Keratinocyte (primary cell): ENCODE results near the gene ZNF385A. TPM values are rescaled to one million over a fixed set of nuclear protein-coding genes. Genes with fewer than 3 reads are reported as not detected.

ENCODE experiments used
- DNase-seq: peaks from one replicate; pipeline ENCODE4 v3.0.0-alpha.2; 2011; ENCODE audit warnings: low read depth, missing footprints, low spot score
- FAIRE-seq: peaks from 2 replicates; lab custom pipeline; 2011; peaks lifted over from hg19 to GRCh38; lab: Jason Lieb, UNC
- H2AFZ ChIP-seq: 2 replicates; pipeline ENCODE4 v1.6.0; 2012; ENCODE audit warnings: low read length, control low read depth, inconsistent platforms; ENCODE audit not compliant: control insufficient read depth
- H3K27ac ChIP-seq: 2 replicates; pipeline ENCODE4 v1.5.1; 2011; ENCODE audit warnings: low read length; ENCODE audit not compliant: control insufficient read depth, insufficient read depth
- H3K27me3 ChIP-seq: 3 replicates; pipeline ENCODE4 v1.6.0; 2011; ENCODE audit warnings: low read length; ENCODE audit not compliant: control insufficient read depth, insufficient read depth; ENCODE audit errors: extremely low read depth
- H3K36me3 ChIP-seq, 2 experiments: 2 replicates in 1 of 2; 3 replicates in 1 of 2; pipeline ENCODE4 v1.5.1; 2011; ENCODE audit warnings: low read length in 2 of 2, mild to moderate bottlenecking in 1 of 2; ENCODE audit not compliant: control insufficient read depth in 2 of 2, insufficient read depth in 2 of 2; ENCODE audit errors: extremely low read depth in 1 of 2
- H3K4me1 ChIP-seq: 3 replicates; pipeline ENCODE4 v1.5.1; 2011; ENCODE audit warnings: low read length; ENCODE audit not compliant: control insufficient read depth, insufficient read depth; ENCODE audit errors: extremely low read depth
- H3K4me2 ChIP-seq: 3 replicates; pipeline ENCODE4 v1.6.0; 2011; ENCODE audit warnings: low read depth, low read length; ENCODE audit not compliant: control insufficient read depth, insufficient read depth; ENCODE audit errors: extremely low read depth
- H3K4me3 ChIP-seq, 3 experiments: fragments of 200-600 bp in 1 of 3; sonication (generic) in 1 of 3; 2 replicates in 2 of 3; 3 replicates in 1 of 3; pipeline ENCODE4 v1.5.1; 2011 to 2016; ENCODE audit warnings: low read length in 3 of 3, mild to moderate bottlenecking in 3 of 3, control low read depth in 2 of 3, inconsistent platforms in 1 of 3, low read depth in 1 of 3, mixed read lengths in 1 of 3, mixed run types in 1 of 3, moderate library complexity in 1 of 3; ENCODE audit not compliant: control insufficient read depth in 2 of 3, insufficient read depth in 2 of 3; ENCODE audit errors: extremely low read depth in 1 of 3
- H3K79me2 ChIP-seq: 2 replicates; pipeline ENCODE4 v1.6.0; 2012; ENCODE audit warnings: low read length; ENCODE audit not compliant: control insufficient read depth, insufficient read depth
- H3K9ac ChIP-seq: 3 replicates; pipeline ENCODE4 v1.6.0; 2011; ENCODE audit warnings: low read length; ENCODE audit not compliant: control insufficient read depth, insufficient read depth; ENCODE audit errors: extremely low read depth
- H3K9me1 ChIP-seq: 3 replicates; pipeline ENCODE4 v1.6.0; 2011; ENCODE audit warnings: low read length; ENCODE audit not compliant: control insufficient read depth, insufficient read depth; ENCODE audit errors: extremely low read depth
- H3K9me3 ChIP-seq: 2 replicates; pipeline ENCODE4 v1.5.1; 2012; ENCODE audit warnings: low read depth, low read length; ENCODE audit not compliant: control insufficient read depth
- H4K20me1 ChIP-seq: 3 replicates; pipeline ENCODE4 v1.6.0; 2011; ENCODE audit warnings: low read length; ENCODE audit not compliant: control insufficient read depth, insufficient read depth; ENCODE audit errors: extremely low read depth
- CTCF ChIP-seq, 3 experiments: IDR thresholded peaks in 1 of 3; conservative IDR thresholded peaks in 1 of 3; optimal IDR thresholded peaks in 1 of 3; 2 replicates in 2 of 3; 3 replicates in 1 of 3; pipeline versions ENCODE3 to v1.5.1; 2011; ENCODE audit warnings: low read length in 3 of 3, mild to moderate bottlenecking in 3 of 3, moderate library complexity in 2 of 3, control low read depth in 1 of 3, inconsistent platforms in 1 of 3; ENCODE audit not compliant: insufficient read depth in 2 of 3; ENCODE audit errors: extremely low read depth in 1 of 3
- EZH2 ChIP-seq: IDR thresholded peaks from one replicate; pipeline ENCODE4 v1.6.1; 2012; ENCODE audit warnings: inconsistent platforms, mild to moderate bottlenecking, low read length, moderate library complexity
- dilution Hi-C: fragments of 300-500 bp; cut with MboI; formaldehyde crosslinking; loops from one replicate; pipeline ENCODE4 v1.7.0; 2020; ENCODE audit warnings: low sequenced_read_pairs; ENCODE audit not compliant: extremely low pct_ligation_motif_present
- polyA plus RNA-seq, 5 experiments: library from polyadenylated mRNA; depleted of rRNA in 3 of 5; stranded (reverse) in 3 of 5; stranded (forward) in 1 of 5; unstranded in 1 of 5; fragments of >200 nt; gene quantifications; 1 replicate in 1 of 5; 2 replicates in 3 of 5; 3 replicates in 1 of 5; pipeline versions ENCODE4 v1.2.1 to v1.2.3, GENCODE V29; 2011 to 2012; ENCODE audit warnings: missing spikeins in 2 of 5, low read depth in 1 of 5, low replicate concordance in 1 of 5

ZNF385A gene
- polyA plus RNA-seq, 1 donor (not counting 4 experiments of a cell fraction or from before 2014, with no cell fraction given), result 11.4 TPM

GRCh38 chr12:54358191-54358944 lies 26.2 kb downstream of the ZNF385A start:
- no peaks in the 10 kb centered on the region for H3K9me1 ChIP-seq
- no peaks in the 10 kb centered on the region for H3K9me3 ChIP-seq
- dilution Hi-C loops, result no loop called here
- H2AFZ ChIP-seq, result peak overlapping the region; percentile 92
- TF ChIP-seq CTCF (optimal IDR thresholded peaks at IDR 0.05 in 1 of 3, IDR thresholded peaks at IDR 0.05 in 1 of 3, conservative IDR thresholded peaks at IDR 0.05 in 1 of 3; ENCODE audit: extremely low read depth in 1 of 3, insufficient read depth in 2 of 3, low read length in 3 of 3) (no peak), EZH2 (no peak)
- no peak for FAIRE-seq
- DNase-seq, result no peak
- H4K20me1 ChIP-seq, result no peaks in the 10 kb centered on the region
- peak overlapping the region; percentile 98 for H3K9ac ChIP-seq
- H3K36me3 ChIP-seq, result no peaks in the 10 kb centered on the region
- no peaks in the 10 kb centered on the region for H3K27me3 ChIP-seq
- peak overlapping the region; percentile 100 for H3K4me2 ChIP-seq
- peaks cover 25% of the 10 kb centered on the region for H3K4me1 ChIP-seq
- peak overlapping the region; percentile 48 to 92 (median 88) for H3K4me3 ChIP-seq
- H3K27ac ChIP-seq, result peak overlapping the region; percentile 93
- no peaks in the 10 kb centered on the region for H3K79me2 ChIP-seq

GRCh38 chr12:54357506-54358190 lies 26.9 kb downstream of the ZNF385A start:
- Histone ChIP-seq H3K27me3 (no peaks in the 10 kb centered on the region), H3K4me1 (peaks cover 25% of the 10 kb centered on the region), H2AFZ (no peak overlapping the region), H3K27ac (no peak overlapping the region), H3K9me1 (no peaks in the 10 kb centered on the region), H3K9ac (peak overlapping the region; percentile 98), H3K36me3 (no peaks in the 10 kb centered on the region), H4K20me1 (no peaks in the 10 kb centered on the region), H3K4me2 (peak overlapping the region; percentile 100), H3K79me2 (no peaks in the 10 kb centered on the region), H3K4me3 (no peak overlapping the region), H3K9me3 (no peaks in the 10 kb centered on the region)
- TF ChIP-seq EZH2 (no peak), CTCF (optimal IDR thresholded peaks at IDR 0.05 in 1 of 3, IDR thresholded peaks at IDR 0.05 in 1 of 3, conservative IDR thresholded peaks at IDR 0.05 in 1 of 3; ENCODE audit: extremely low read depth in 1 of 3, insufficient read depth in 2 of 3, low read length in 3 of 3) (no peak)
- dilution Hi-C loops, result no loop called here
- DNase-seq, result no peak
- FAIRE-seq, result no peak
